ENCODE results near the gene UNC13C. TPM values are rescaled to one million over a fixed set of nuclear protein-coding genes. Genes with fewer than 3 reads are reported as not detected.

Gene UNC13C
- total and polyA plus RNA-seq, 2 of the 13 experiments (the other 11 are each of a cell fraction or from before 2014, with no cell fraction given): 0.04 TPM; not detected in 1

DNA sequence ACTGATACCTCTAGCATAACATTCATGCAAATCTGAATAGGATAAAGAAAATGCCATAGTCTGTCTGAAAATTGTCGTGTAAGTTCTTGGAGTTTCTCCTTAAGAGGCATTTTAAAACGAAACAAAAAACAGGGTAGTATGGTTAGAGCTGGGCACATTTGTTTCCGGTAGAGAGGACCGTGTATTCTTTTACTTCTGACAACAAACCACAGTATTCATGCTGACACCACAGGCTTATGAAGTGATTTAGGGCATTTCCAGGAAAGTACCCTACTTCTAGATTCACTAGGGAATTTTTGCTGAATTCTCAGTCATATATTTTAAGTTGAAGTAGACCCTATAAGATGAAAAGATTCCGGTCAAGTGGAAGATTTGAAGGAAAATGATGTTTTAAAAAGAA is 541.3 kb downstream of the UNC13C start (continued):
- TF ChIP-seq, protein P1, sequence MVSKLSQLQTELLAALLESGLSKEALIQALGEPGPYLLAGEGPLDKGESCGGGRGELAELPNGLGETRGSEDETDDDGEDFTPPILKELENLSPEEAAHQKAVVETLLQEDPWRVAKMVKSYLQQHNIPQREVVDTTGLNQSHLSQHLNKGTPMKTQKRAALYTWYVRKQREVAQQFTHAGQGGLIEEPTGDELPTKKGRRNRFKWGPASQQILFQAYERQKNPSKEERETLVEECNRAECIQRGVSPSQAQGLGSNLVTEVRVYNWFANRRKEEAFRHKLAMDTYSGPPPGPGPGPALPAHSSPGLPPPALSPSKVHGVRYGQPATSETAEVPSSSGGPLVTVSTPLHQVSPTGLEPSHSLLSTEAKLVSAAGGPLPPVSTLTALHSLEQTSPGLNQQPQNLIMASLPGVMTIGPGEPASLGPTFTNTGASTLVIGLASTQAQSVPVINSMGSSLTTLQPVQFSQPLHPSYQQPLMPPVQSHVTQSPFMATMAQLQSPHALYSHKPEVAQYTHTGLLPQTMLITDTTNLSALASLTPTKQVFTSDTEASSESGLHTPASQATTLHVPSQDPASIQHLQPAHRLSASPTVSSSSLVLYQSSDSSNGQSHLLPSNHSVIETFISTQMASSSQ (IDR thresholded peaks at IDR 0.05; ENCODE audit: low read depth): no peak
- TF ChIP-seq, protein P1 (CRISPR knock-in tag; IDR thresholded peaks at IDR 0.05; ENCODE audit: borderline replicate concordance): no peak
- TF ChIP-seq XBP1 (CRISPR knock-in tag; IDR thresholded peaks at IDR 0.05) (no peak), AGO2 (optimal IDR thresholded peaks at IDR 0.05; ENCODE audit: low read depth, low read length) (no peak)

DNA sequence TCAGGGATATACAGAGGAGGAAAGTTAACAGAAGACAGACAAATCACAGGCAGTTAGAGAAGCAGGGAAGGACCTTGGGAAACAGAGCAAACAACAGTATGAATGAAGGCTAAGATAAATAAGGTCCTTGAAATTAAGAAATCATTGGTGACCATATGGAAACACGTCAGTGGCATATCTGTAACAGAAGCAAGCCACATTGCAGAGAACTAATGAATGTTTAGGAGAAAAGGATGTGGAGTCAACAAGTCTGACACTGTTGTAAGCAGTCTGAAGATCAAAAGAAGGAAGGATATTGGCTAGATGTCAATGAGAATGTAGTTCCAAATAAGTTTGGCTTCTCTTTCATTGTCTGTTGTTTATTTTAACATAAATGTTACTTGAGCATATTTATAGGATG is 542.4 kb downstream of the UNC13C start:
- no TSS peak for BruUV-seq (replicated peaks)
- H3K4me1 ChIP-seq (ENCODE audit: insufficient read depth, low read length): no peaks in the 10 kb centered on the region
- H3K27me3 ChIP-seq (ENCODE audit: control insufficient read depth in 1 of 2, insufficient read depth in 2 of 2, low read length in 2 of 2): no peaks in the 10 kb centered on the region
- WGBS (ENCODE audit: low lambda C conversion rate): 0% methylated on average over 1 of the region's 1 CpG
- POLR2A ChIA-PET: no interaction called here
- no peaks in the 10 kb centered on the region for H3K9me3 ChIP-seq (ENCODE audit: low read length)
- no peak overlapping the region for H3K27ac ChIP-seq (ENCODE audit: extremely low read length, insufficient read depth, low read length)
- in situ Hi-C loops (cut with HindIII; ENCODE audit: extremely low pct_ligation_motif_present, low pct_unique_long_range_greater_than_20kb) (no loop called here), intact Hi-C loops (cut with micrococcal nuclease; ENCODE audit: unreplicated experiment) (no loop called here)
- H3K36me3 ChIP-seq (replicated peaks in 1 of 2; ENCODE audit: control insufficient read depth in 1 of 2, insufficient read depth in 2 of 2, low read length in 2 of 2): no peaks in the 10 kb centered on the region
- CTCF ChIA-PET (ENCODE audit: low intra/inter-chr PET ratio, low total read pairs): no interaction called here
- no peak for ATAC-seq
- FAIRE-seq: no peak
- no peak overlapping the region for H2AFZ ChIP-seq (ENCODE audit: low read length)
- H4K20me1 ChIP-seq (ENCODE audit: insufficient read depth, low read length): no peaks in the 10 kb centered on the region
- no peaks in the 10 kb centered on the region for H3K79me2 ChIP-seq (ENCODE audit: insufficient read depth, low read length)
- H3K4me3 ChIP-seq (replicated peaks in 1 of 3; ENCODE audit: insufficient read depth in 1 of 3, low read depth in 2 of 3, low read length in 3 of 3): no peak overlapping the region
- no peak for DNase-seq (ENCODE audit: low spot score)
- H3K4me2 ChIP-seq (ENCODE audit: low read depth, low read length): no peak overlapping the region
- H3K9ac ChIP-seq (ENCODE audit: insufficient read depth, low read depth, low read length): no peak overlapping the region
- TF ChIP-seq ZNF138 (CRISPR knock-in tag; IDR thresholded peaks at IDR 0.05; ENCODE audit: low read depth) (no peak), TCF12 (IDR thresholded peaks at IDR 0.05) (no peak), TCF12 (CRISPR knock-in tag; IDR thresholded peaks at IDR 0.05) (no peak), ZSCAN12 (CRISPR knock-in tag; IDR thresholded peaks at IDR 0.05) (no peak), TMF1 (CRISPR knock-in tag; IDR thresholded peaks at IDR 0.05; ENCODE audit: low read depth) (no peak), HOXD1 (CRISPR knock-in tag; IDR thresholded peaks at IDR 0.05) (no peak), ARNT2 (CRISPR knock-in tag; IDR thresholded peaks at IDR 0.05; ENCODE audit: low read depth) (no peak), FLYWCH1 (CRISPR knock-in tag; IDR thresholded peaks at IDR 0.05) (no peak), SIN3B (IDR thresholded peaks at IDR 0.05; ENCODE audit: low read length) (no peak), NFIC (IDR thresholded peaks at IDR 0.05; ENCODE audit: low read length) (no peak), KMT2A (CRISPR knock-in tag; IDR thresholded peaks at IDR 0.05) (no peak)
- TF ChIP-seq, protein P2, sequence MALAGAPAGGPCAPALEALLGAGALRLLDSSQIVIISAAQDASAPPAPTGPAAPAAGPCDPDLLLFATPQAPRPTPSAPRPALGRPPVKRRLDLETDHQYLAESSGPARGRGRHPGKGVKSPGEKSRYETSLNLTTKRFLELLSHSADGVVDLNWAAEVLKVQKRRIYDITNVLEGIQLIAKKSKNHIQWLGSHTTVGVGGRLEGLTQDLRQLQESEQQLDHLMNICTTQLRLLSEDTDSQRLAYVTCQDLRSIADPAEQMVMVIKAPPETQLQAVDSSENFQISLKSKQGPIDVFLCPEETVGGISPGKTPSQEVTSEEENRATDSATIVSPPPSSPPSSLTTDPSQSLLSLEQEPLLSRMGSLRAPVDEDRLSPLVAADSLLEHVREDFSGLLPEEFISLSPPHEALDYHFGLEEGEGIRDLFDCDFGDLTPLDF (CRISPR knock-in tag; IDR thresholded peaks at IDR 0.05): no peak
- TF ChIP-seq, protein P3, sequence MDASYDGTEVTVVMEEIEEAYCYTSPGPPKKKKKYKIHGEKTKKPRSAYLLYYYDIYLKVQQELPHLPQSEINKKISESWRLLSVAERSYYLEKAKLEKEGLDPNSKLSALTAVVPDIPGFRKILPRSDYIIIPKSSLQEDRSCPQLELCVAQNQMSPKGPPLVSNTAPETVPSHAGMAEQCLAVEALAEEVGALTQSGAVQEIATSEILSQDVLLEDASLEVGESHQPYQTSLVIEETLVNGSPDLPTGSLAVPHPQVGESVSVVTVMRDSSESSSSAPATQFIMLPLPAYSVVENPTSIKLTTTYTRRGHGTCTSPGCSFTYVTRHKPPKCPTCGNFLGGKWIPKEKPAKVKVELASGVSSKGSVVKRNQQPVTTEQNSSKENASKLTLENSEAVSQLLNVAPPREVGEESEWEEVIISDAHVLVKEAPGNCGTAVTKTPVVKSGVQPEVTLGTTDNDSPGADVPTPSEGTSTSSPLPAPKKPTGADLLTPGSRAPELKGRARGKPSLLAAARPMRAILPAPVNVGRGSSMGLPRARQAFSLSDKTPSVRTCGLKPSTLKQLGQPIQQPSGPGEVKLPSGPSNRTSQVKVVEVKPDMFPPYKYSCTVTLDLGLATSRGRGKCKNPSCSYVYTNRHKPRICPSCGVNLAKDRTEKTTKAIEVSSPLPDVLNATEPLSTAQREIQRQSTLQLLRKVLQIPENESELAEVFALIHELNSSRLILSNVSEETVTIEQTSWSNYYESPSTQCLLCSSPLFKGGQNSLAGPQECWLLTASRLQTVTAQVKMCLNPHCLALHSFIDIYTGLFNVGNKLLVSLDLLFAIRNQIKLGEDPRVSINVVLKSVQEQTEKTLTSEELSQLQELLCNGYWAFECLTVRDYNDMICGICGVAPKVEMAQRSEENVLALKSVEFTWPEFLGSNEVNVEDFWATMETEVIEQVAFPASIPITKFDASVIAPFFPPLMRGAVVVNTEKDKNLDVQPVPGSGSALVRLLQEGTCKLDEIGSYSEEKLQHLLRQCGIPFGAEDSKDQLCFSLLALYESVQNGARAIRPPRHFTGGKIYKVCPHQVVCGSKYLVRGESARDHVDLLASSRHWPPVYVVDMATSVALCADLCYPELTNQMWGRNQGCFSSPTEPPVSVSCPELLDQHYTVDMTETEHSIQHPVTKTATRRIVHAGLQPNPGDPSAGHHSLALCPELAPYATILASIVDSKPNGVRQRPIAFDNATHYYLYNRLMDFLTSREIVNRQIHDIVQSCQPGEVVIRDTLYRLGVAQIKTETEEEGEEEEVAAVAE (CRISPR knock-in tag; IDR thresholded peaks at IDR 0.05; ENCODE audit: borderline replicate concordance): no peak
